ENCODE measurements around the gene EIF4H. TPM values are rescaled to one million over a fixed set of nuclear protein-coding genes. Genes with fewer than 3 reads are reported as not detected.
"Not testable (repeated sequence)": the region's sequence is repeated elsewhere in the genome, so short reads cannot be mapped to it uniquely, and the experiment has no call there.

EIF4H gene
- total RNA-seq, 1 experiment from 2014 or later = 365 TPM

DNA sequence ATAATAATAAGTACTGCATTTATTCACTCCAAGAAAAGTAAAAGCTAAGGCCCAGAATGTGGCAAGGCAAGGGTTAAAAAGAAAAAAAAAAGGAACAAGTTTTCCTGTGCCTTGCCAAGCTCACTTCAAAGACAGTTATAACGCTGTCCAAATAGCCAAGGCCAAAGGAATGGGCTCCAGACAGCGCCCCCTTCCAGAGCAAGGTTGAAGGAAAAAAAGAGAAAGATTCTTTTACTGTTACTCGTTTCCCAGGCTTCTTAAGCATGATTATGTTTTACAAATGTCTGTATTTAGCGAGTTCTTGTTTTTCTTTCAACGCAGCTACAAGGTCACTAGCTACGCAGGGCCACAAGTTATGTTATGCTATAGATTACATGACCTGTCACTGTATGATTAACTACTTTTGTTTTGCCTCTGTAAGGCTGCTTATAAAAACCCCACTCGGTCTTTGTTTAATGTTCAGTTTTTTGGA lies 9.1 kb upstream of the EIF4H start:
- no peak for DNase-seq (ENCODE audit: unreplicated experiment)
- intact Hi-C loops (cut with micrococcal nuclease) = no loop called here
- no peaks in the 10 kb centered on the region for H3K27me3 Mint-ChIP-seq (ENCODE audit: insufficient read depth, unreplicated experiment)
- no TSS peak for BruUV-seq (replicated peaks)
- no peaks in the 10 kb centered on the region for H3K9me3 Mint-ChIP-seq (ENCODE audit: unreplicated experiment)
- ChIA-PET POLR2A (no interaction called here), CTCF (interaction anchor here (0.6 kb wide), 3 partner anchors 15 to 267 kb away, joined by 3 to 5 read pairs (median 4); no protein-coding TSS in a partner anchor)
- H3K4me1 Mint-ChIP-seq (ENCODE audit: insufficient read depth, unreplicated experiment) = no peaks in the 10 kb centered on the region
- no peak overlapping the region for H3K27ac Mint-ChIP-seq (ENCODE audit: low read depth, unreplicated experiment)
- peak; percentile 7 for TF ChIP-seq CTCF (IDR thresholded peaks at IDR 0.05; ENCODE audit: unreplicated experiment)
- no peaks in the 10 kb centered on the region for H3K36me3 Mint-ChIP-seq (ENCODE audit: insufficient read depth, unreplicated experiment)
- H3K4me3 Mint-ChIP-seq (ENCODE audit: unreplicated experiment) = no peak overlapping the region

GRCh38 chr7:74165867-74166593 lies 8.1 kb upstream of the EIF4H start:
- no peak overlapping the region for H3K27ac Mint-ChIP-seq (ENCODE audit: low read depth, unreplicated experiment)
- ChIA-PET POLR2A (no interaction called here), CTCF (interaction anchor here (0.5 to 0.9 kb wide), 2 partner anchors 17 to 98 kb away, joined by 3 read pairs; no protein-coding TSS in a partner anchor)
- no peak for DNase-seq (ENCODE audit: unreplicated experiment)
- no TSS peak for BruUV-seq (replicated peaks)
- no peaks in the 10 kb centered on the region for H3K27me3 Mint-ChIP-seq (ENCODE audit: insufficient read depth, unreplicated experiment)
- no peaks in the 10 kb centered on the region for H3K4me1 Mint-ChIP-seq (ENCODE audit: insufficient read depth, unreplicated experiment)
- intact Hi-C loops (cut with micrococcal nuclease) = no loop called here
- no peak for TF ChIP-seq CTCF (IDR thresholded peaks at IDR 0.05; ENCODE audit: unreplicated experiment)
- H3K4me3 Mint-ChIP-seq (ENCODE audit: unreplicated experiment) = no peak overlapping the region
- no peaks in the 10 kb centered on the region for H3K36me3 Mint-ChIP-seq (ENCODE audit: insufficient read depth, unreplicated experiment)
- no peaks in the 10 kb centered on the region for H3K9me3 Mint-ChIP-seq (ENCODE audit: unreplicated experiment)

GRCh38 chr7:74167324-74167723 lies 6.8 kb upstream of the EIF4H start:
- H3K9me3 Mint-ChIP-seq (ENCODE audit: unreplicated experiment); H3K4me1 Mint-ChIP-seq (ENCODE audit: insufficient read depth, unreplicated experiment); H3K27me3 Mint-ChIP-seq (ENCODE audit: insufficient read depth, unreplicated experiment); POLR2A ChIA-PET; H3K36me3 Mint-ChIP-seq (ENCODE audit: insufficient read depth, unreplicated experiment); intact Hi-C loops (cut with micrococcal nuclease); H3K27ac Mint-ChIP-seq (ENCODE audit: low read depth, unreplicated experiment); H3K4me3 Mint-ChIP-seq (ENCODE audit: unreplicated experiment); BruUV-seq (replicated peaks); DNase-seq (ENCODE audit: unreplicated experiment): not testable (repeated sequence)
- CTCF ChIA-PET = interaction anchor here (0.8 kb wide), 1 partner anchor 52 kb away, joined by 3 read pairs; no protein-coding TSS in a partner anchor

DNA sequence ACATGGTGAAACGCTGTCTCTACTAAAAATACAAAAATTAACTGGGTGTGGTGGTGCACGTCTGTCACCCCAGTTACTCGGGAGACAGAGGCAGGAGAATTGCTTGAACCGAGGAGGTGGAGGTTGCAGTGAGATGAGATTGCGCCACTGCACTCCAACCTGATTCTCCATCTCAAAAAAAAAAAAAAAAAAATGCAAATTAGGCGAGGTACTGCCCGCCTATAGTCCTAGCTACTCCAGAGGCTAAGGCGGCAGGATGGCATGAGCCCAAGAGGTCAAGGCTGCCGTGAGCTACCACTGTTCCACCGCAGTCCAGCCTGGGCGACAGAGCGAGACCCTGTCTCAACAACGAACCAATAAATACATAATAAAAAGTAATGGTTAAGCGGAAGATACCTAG lies 1.1 kb upstream of the EIF4H start:
- Mint-ChIP-seq H3K36me3 (ENCODE audit: insufficient read depth, unreplicated experiment) (peaks cover 7% of the 10 kb centered on the region), H3K4me1 (ENCODE audit: insufficient read depth, unreplicated experiment) (peaks cover 23% of the 10 kb centered on the region), H3K4me3 (ENCODE audit: unreplicated experiment) (peak overlapping the region; percentile 87), H3K9me3 (ENCODE audit: unreplicated experiment) (no peaks in the 10 kb centered on the region), H3K27ac (ENCODE audit: low read depth, unreplicated experiment) (peak overlapping the region; percentile 92), H3K27me3 (ENCODE audit: insufficient read depth, unreplicated experiment) (no peaks in the 10 kb centered on the region)
- TF ChIP-seq CTCF (IDR thresholded peaks at IDR 0.05; ENCODE audit: unreplicated experiment) = no peak
- ChIA-PET POLR2A (interaction anchor here (0.6 to 3.2 kb wide), 12 partner anchors 10 to 658 kb away, joined by 3 to 14 read pairs (median 4); no protein-coding TSS in a partner anchor), CTCF (interaction anchor here (0.7 to 1.1 kb wide), 2 partner anchors 102 to 107 kb away, joined by 3 read pairs; no protein-coding TSS in a partner anchor)
- intact Hi-C loops (cut with micrococcal nuclease) = loop anchor here (5.0 kb wide), 1 partner anchor 91 kb away; the partner anchor contains the start of gene LIMK1
- BruUV-seq (replicated peaks) = no TSS peak
- peak; percentile 56 for DNase-seq (ENCODE audit: unreplicated experiment)
